ENCODE results near the gene TUFM.
"Not testable (repeated sequence)": the region's sequence is repeated elsewhere in the genome, so short reads cannot be mapped to it uniquely, and the experiment has no call there.

TUFM gene

DNA sequence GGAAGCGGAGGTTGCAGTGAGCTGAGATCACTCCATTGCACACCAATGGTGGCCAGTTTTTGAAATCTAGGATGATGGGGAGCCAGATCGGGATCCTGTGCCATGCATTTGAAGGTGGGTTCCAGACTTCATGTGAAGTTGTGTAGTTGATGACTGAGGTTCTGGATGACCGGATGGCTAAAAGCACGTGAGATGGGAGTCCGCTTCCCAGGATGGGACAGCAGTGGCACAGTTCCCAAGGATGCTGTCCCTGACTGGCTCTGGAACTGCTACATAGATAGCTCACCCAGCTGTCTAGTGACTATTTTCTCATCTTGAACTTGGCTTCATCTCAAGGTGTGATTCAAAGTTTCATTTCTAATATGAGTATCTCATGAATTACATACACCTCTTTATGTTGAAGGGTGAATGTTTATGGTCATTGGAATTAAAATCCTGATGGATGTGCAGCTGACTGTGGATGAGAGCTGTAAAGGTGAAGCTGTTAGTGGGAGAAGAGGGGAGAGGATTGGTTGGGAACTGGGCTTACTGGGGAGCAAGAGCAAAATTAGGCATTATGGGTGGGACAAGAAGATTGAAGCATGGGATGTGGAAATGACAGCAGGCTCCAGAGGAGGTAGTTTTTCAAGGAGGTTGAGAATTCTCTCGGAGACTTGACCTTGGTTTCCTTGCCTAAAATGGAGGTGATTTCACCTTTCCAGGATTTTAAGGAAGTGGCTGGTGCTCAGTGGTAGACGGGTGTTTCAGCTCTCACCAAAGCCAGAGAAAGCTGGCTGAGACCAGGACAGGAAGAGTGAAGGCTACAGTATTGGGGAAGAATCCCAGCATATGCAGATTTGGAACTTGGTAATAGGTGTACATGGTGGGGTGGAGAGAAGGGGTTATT is 8.2 kb downstream of the TUFM start:
- peak; percentile 26 for DNase-seq

GRCh38 chr16:28836761-28837064 is 9.4 kb downstream of the TUFM start:
- no peak for DNase-seq

DNA sequence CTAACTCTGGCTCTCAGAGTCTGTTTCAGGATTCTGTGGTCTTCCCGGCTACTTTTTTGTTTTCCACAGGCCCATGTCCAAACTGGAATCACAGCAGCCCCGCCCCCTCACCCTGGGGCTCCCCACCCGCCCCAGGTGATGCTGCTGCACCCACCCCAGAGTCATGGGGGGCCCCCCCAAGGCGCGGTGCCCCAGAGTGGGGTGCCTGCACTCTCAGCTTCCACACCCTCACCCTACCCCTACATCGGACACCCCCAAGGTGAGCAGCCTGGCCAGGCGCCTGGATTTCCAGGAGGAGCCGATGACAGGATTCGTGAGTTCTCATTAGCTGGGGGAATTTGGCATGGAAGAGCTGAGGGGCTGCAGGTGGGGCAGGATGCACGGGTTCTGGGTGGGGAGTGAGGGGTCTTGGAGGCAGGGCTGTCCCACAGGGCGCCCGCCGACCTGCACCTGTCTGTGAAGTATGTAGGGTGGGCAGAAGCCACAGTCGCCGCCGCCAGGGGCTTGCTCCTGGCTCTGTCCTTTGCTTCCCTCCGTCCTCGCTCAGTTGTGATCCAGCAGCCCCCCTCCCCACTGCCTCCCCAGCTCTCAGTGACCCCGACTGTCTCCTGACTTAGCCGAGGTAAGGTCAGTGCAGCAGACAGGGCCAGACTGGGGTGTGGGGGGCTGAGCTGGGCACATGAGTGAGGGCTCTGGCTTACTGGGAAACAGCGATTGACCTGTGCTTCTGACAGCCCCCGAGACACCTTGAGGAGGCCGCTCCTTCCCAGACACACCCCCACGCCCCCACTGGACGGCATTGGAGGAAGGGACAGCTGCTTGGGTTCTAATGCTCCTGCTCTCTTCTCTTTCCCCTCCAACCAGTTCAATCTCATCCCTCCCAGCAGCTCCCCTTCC is 10.0 kb downstream of the TUFM start:
- no peak for DNase-seq

- DNase-seq = no peak
Observed at GRCh38 chr16:28834873-28835863, 11.0 kb downstream of the TUFM start.

DNA sequence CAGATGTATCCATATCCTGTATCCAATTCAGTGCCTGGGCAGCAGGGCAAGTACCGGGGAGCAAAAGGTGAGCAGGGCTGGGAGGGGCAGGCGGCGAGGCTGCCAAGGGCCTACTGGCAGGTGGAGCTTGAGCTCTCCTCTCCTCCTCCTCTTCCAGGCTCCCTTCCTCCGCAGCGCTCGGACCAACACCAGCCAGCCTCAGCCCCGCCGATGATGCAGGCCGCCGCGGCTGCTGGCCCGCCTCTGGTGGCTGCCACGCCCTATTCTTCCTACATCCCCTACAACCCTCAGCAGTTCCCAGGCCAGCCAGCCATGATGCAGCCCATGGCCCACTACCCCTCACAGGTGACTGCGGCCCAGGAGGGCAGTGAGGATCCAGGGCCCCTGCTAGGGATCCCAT is 11.8 kb downstream of the TUFM start:
- no peak for DNase-seq

- no peak for DNase-seq
Observed at GRCh38 chr16:28830531-28830930, 15.6 kb downstream of the TUFM start.

DNA sequence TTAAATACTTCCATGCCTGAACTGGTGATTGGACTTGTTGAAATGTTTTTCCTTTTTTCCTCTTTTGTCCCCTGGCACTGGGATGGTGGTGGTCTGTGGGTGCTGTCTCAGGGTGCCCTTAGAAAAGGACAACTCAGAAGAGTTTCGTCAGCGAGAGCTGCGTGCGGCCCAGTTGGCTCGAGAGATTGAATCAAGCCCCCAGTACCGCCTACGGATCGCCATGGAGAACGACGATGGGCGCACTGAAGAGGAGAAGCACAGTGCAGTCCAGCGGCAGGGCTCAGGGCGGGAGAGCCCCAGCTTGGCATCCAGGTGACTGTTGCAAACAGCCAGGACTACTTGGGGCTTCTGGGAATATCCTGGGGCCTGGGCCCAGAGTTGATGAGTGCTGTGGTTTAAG is 16.4 kb downstream of the TUFM start:
- no peak for DNase-seq

DNA sequence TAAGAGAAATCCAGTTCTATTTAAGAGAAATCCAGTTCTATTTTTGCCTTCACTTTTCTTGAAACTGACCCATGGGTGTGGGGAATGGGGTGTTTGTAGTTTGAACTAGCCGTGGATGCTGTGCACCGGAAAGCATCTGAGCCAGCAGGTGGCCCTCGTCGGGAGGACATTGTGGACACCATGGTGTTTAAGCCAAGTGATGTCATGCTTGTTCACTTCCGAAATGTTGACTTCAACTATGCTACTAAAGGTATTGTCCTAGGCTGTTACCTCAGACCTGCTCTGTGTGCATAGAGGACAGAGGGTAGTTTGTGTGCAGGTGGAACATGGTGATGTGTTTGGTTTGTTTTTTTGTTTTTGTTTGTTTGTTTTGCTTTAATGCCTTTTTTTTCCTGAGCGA is 20.0 kb downstream of the TUFM start:
- no peak for DNase-seq

- no peak for DNase-seq
Observed at GRCh38 chr16:28824717-28824973, 21.5 kb downstream of the TUFM start.

DNA sequence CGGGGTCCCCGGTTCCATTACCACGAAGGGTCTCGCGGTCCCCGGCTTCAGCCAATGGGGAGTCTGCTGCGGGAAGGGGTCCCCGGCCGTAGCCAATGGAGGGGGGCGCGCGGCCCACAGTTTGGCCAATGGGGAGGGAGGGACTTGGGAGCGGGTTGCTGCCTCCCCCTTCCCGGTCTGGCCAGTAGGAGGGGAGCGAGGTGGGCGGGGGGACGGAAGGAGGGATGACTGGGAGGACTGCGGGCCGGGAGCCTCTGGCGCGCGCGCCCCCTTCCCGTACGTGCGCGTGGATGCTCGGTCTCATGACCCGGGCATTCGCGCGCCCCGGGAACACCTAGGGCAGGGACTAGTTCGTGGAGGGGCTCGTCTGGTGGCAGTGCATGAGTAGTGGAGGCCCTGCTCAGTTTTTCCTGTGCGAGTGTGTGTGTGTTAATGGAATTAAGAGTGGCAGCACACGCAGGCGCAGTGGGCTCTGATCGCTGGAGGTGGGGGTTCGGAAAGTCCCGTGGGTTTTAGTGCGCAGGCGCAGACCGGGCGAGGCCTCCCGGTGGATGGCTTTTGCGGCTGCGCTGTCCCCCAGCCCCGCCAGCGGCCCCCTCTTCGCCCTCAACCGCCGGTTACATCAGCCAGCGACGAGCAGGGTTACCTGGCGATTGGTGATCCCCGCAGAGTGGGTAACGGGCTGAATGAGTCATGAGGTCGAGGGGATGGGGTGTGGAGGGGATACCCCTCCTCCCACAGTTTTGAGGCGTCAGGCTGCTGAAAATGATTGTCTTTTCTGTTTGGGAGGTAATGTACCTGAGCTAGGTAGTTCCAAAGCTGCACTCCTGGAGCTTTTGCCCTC is 22.1 kb downstream of the TUFM start:
- peak; percentile 99 for DNase-seq

- no peak for DNase-seq
Observed at GRCh38 chr16:28823291-28823872, 22.8 kb downstream of the TUFM start.

- peak; percentile 96 for DNase-seq
Observed at GRCh38 chr16:28822520-28823290, 23.4 kb downstream of the TUFM start, which contains the start of gene ATXN2L. ATXN2L (plus strand) TSS chr16:28822999; CDS start chr16:28823260, 261 bp downstream.

DNA sequence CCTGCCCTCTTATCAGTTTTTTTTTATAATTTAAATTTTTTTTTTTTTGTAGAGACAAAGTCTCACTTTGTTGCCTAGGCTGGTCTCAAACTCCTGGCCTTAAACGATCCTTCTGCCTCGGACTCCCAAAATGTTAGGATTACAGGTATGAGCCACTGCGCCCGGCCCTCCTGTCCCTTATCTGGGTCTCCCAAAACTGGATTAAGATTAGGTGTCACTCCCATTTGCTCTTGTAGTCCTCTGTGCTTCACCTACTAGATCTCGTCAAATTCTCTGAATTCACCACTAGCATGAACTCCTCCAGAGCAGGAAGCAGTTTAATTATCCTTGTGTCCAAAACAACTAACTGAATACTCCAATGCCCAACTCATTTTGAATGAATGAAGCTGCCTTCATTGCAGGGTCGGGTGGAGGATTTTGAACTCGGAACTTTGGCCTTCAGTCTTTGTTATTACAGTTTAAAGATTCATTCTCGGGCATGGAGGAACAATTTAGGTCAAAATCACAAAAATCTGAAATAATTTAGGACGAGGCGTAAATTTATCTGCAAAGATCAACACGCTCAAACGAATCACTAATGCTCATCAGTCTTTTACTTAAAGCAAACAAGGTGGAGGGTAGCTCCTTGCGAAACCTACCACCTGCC is 24.2 kb downstream of the TUFM start:
- no peak for DNase-seq

GRCh38 chr16:28820546-28820945 is 25.6 kb downstream of the TUFM start:
- not testable (repeated sequence) for DNase-seq

- DNase-seq = no peak
Observed at GRCh38 chr16:28820016-28820415, 26.1 kb downstream of the TUFM start.

GRCh38 chr16:28807445-28808120 is 38.6 kb downstream of the TUFM start:
- not testable (repeated sequence) for DNase-seq

GRCh38 chr16:28802235-28803019 is 43.7 kb downstream of the TUFM start:
- peak; percentile 88 for DNase-seq
